SK-N-SH (cell line): ENCODE data around the gene REG3A. TPM values are rescaled to one million over a fixed set of nuclear protein-coding genes. Genes with fewer than 3 reads are reported as not detected.

Experiments
- CTCF ChIA-PET: fragments of 300-600, 350-600 bp; formaldehyde crosslinking; extraction: SDS; loops from one replicate; lab custom pipeline; 2021; lab: Yijun Ruan, JAX
- POLR2A ChIA-PET: fragments of 350-600 bp; sonication (Branson Sonifier 250); formaldehyde crosslinking; extraction: SDS; loops from one replicate; lab custom pipeline; 2020; ENCODE audit warnings: antibody characterized with exemption, inconsistent platforms; lab: Yijun Ruan, JAX
- DNase-seq: peaks from one replicate; pipeline ENCODE4 v3.0.0; 2012
- H2AFZ ChIP-seq: fragments of 200-600 bp; sonication (generic); 2 replicates; pipeline ENCODE4 v1.8.1; 2016; ENCODE audit warnings: antibody characterized with exemption, mild to moderate bottlenecking, low read depth
- H3F3A ChIP-seq: fragments of 200-600 bp; sonication (generic); replicated peaks from 2 replicates; pipeline ENCODE3; 2016; ENCODE audit warnings: antibody characterized with exemption, mild to moderate bottlenecking; ENCODE audit not compliant: insufficient read depth
- H3K27ac ChIP-seq, 2 experiments: fragments of 200-500 bp in 1 of 2; fragments of 200-600 bp in 1 of 2; sonication (Bioruptor generic) in 1 of 2; sonication (generic), shearing (Covaris generic) in 1 of 2; 2 replicates each; pipeline versions ENCODE4 v1.5.1 to v1.6.1; 2014 to 2016; ENCODE audit warnings: low read depth in 2 of 2, inconsistent platforms in 1 of 2, low read length in 1 of 2, mild to moderate bottlenecking in 1 of 2, mixed read lengths in 1 of 2
- H3K27me3 ChIP-seq: fragments of 200-600 bp; sonication (generic), shearing (Covaris generic); 2 replicates; pipeline ENCODE4 v1.6.1; 2016; ENCODE audit warnings: mixed run types; ENCODE audit not compliant: insufficient read depth
- H3K36me3 ChIP-seq, 2 experiments: fragments of 200-500 bp in 1 of 2; fragments of 200-600 bp in 1 of 2; sonication (Bioruptor generic) in 1 of 2; sonication (generic) in 1 of 2; replicated peaks in 1 of 2; 2 replicates each; pipeline versions ENCODE3 to v1.5.1; 2014 to 2016; ENCODE audit warnings: low read length in 1 of 2, mild to moderate bottlenecking in 1 of 2; ENCODE audit not compliant: insufficient read depth in 2 of 2, control insufficient read depth in 1 of 2
- H3K4me1 ChIP-seq, 2 experiments: fragments of 200-500 bp in 1 of 2; fragments of 200-600 bp in 1 of 2; sonication (Bioruptor generic) in 1 of 2; sonication (generic), shearing (Covaris generic) in 1 of 2; 2 replicates each; pipeline versions ENCODE4 v1.5.1 to v1.6.1; 2014 to 2016; ENCODE audit warnings: low read depth in 1 of 2, low read length in 1 of 2, mixed run types in 1 of 2; ENCODE audit not compliant: insufficient read depth in 2 of 2, control insufficient read depth in 1 of 2
- H3K4me2 ChIP-seq: fragments of 200-600 bp; sonication (generic), shearing (Covaris generic); 2 replicates; pipeline ENCODE4 v1.6.1; 2017; ENCODE audit warnings: mixed run types
- H3K4me3 ChIP-seq, 2 experiments: fragments of 200-500 bp in 1 of 2; fragments of 200-600 bp in 1 of 2; sonication (Bioruptor generic) in 1 of 2; sonication (generic), shearing (Covaris generic) in 1 of 2; 2 replicates each; pipeline versions ENCODE4 v1.5.1 to v1.8.1; 2014 to 2016; ENCODE audit warnings: low read depth in 2 of 2, inconsistent platforms in 1 of 2, low read length in 1 of 2, mild to moderate bottlenecking in 1 of 2, mixed read lengths in 1 of 2, moderate library complexity in 1 of 2
- H3K79me2 ChIP-seq: fragments of 200-600 bp; sonication (generic); 2 replicates; pipeline ENCODE4 v1.8.1; 2017; ENCODE audit warnings: mild to moderate bottlenecking; ENCODE audit not compliant: insufficient read depth
- H3K9ac ChIP-seq: fragments of 200-600 bp; sonication (generic); 2 replicates; pipeline ENCODE4 v1.6.1; 2017; ENCODE audit warnings: mixed run types
- H3K9me2 ChIP-seq: fragments of 200-600 bp; sonication (generic); 2 replicates; pipeline ENCODE4 v1.6.1; 2017; ENCODE audit warnings: mixed run types
- H3K9me3 ChIP-seq: fragments of 200-600 bp; sonication (generic); 2 replicates; pipeline ENCODE4 v1.6.1; 2017; ENCODE audit warnings: mixed run types, mild to moderate bottlenecking, moderate library complexity
- H4K20me1 ChIP-seq: fragments of 200-600 bp; sonication (generic); 2 replicates; pipeline ENCODE4 v1.6.1; 2017; ENCODE audit warnings: mild to moderate bottlenecking, mixed run types; ENCODE audit not compliant: insufficient read depth
- ELF1 ChIP-seq: IDR thresholded peaks from 2 replicates; pipeline ENCODE4 v1.4.0; 2012
- EP300 ChIP-seq, 2 experiments: IDR thresholded peaks; 2 replicates each; pipeline versions ENCODE4 v1.4.0 to v1.6.1; 2012; ENCODE audit warnings: borderline replicate concordance in 1 of 2, low read depth in 1 of 2, low read length in 1 of 2
- FOSL2 ChIP-seq: IDR thresholded peaks from 2 replicates; pipeline ENCODE4 v1.4.0; 2012; ENCODE audit warnings: low read depth, mild to moderate bottlenecking, moderate library complexity, borderline replicate concordance
- FOXJ3 ChIP-seq: sonication (generic); formaldehyde crosslinking; IDR thresholded peaks from 2 replicates; pipeline ENCODE4 v1.5.1; 2020; ENCODE audit warnings: mild to moderate bottlenecking, missing genetic modification reagents
- FOXM1 ChIP-seq: IDR thresholded peaks from 2 replicates; pipeline ENCODE4 v1.4.0; 2012; ENCODE audit warnings: low read depth, mild to moderate bottlenecking
- GATA2 ChIP-seq: sonication (generic); formaldehyde crosslinking; IDR thresholded peaks from 2 replicates; pipeline ENCODE4 v1.5.0; 2020; ENCODE audit warnings: mild to moderate bottlenecking, missing genetic modification reagents
- IRF3 ChIP-seq: fragments of 150-350 bp; IDR thresholded peaks from 2 replicates; pipeline ENCODE4 v1.6.1; 2016; ENCODE audit warnings: mild to moderate bottlenecking, low read depth, low read length
- JUND ChIP-seq: IDR thresholded peaks from 2 replicates; pipeline ENCODE4 v1.4.0; 2012
- MEF2A ChIP-seq: IDR thresholded peaks from 2 replicates; pipeline ENCODE4 v1.4.0; 2012; ENCODE audit warnings: low read depth, borderline replicate concordance
- MXI1 ChIP-seq: IDR thresholded peaks from 2 replicates; pipeline ENCODE4 v1.6.1; 2012; ENCODE audit warnings: mild to moderate bottlenecking, low read depth, low read length, improper control_type of control experiment
- NFIC ChIP-seq: IDR thresholded peaks from 2 replicates; pipeline ENCODE4 v1.4.0; 2012; ENCODE audit warnings: borderline replicate concordance
- POLR2AphosphoS5 ChIP-seq: IDR thresholded peaks from 2 replicates; pipeline ENCODE4 v1.6.1; 2012; ENCODE audit warnings: low read depth, low read length
- RFX5 ChIP-seq: IDR thresholded peaks from 2 replicates; pipeline ENCODE4 v1.6.1; 2012; ENCODE audit warnings: mild to moderate bottlenecking, improper control_type of control experiment, low read length
- SIN3A ChIP-seq: IDR thresholded peaks from 2 replicates; pipeline ENCODE4 v1.6.1; 2012; ENCODE audit warnings: low read depth, mild to moderate bottlenecking, low read length, moderate library complexity, borderline replicate concordance
- TAF1 ChIP-seq: IDR thresholded peaks from 2 replicates; pipeline ENCODE4 v1.6.1; 2012; ENCODE audit warnings: low read depth, mild to moderate bottlenecking, low read length, moderate library complexity, borderline replicate concordance
- TCF12 ChIP-seq: IDR thresholded peaks from 2 replicates; pipeline ENCODE4 v1.4.0; 2012
- TEAD4 ChIP-seq: IDR thresholded peaks from 2 replicates; pipeline ENCODE4 v1.4.0; 2012; ENCODE audit warnings: mild to moderate bottlenecking, borderline replicate concordance; ENCODE audit not compliant: insufficient read depth
- USF1 ChIP-seq: IDR thresholded peaks from 2 replicates; pipeline ENCODE4 v1.4.0; 2012; ENCODE audit warnings: low read depth, borderline replicate concordance
- USF2 ChIP-seq: fragments of 150-350 bp; IDR thresholded peaks from 2 replicates; pipeline ENCODE4 v1.6.1; 2017; ENCODE audit warnings: antibody characterized with exemption, low read length, low read depth, borderline replicate concordance
- WGBS: methylation state at CpG from one replicate; pipeline ENCODE4 v1.1.6; 2017; ENCODE audit warnings: low lambda C conversion rate; 5-methylcytosine and 5-hydroxymethylcytosine counted together
- polyA plus RNA-seq, 3 experiments: library from polyadenylated mRNA; depleted of rRNA; stranded (reverse); fragments of >200 nt; gene quantifications; 2 replicates each; pipeline ENCODE4 v1.2.3, GENCODE V29; 2012
- TF ChIP-seq, protein P1 (sequence below): IDR thresholded peaks from 2 replicates; pipeline ENCODE4; 2012
- TF ChIP-seq, protein P2 (sequence below): IDR thresholded peaks from 2 replicates; pipeline ENCODE4 v1.4.0; 2012; ENCODE audit warnings: low read depth, borderline replicate concordance

Gene REG3A
- polyA plus RNA-seq, 1 of the 3 experiments (the other 2 are of a cell fraction): not detected

- TF ChIP-seq USF2: no peak
- no peak for TF ChIP-seq TCF12
- TF ChIP-seq FOXM1: no peak
Observed at GRCh38 chr2:79178076-79178674, 18.6 kb upstream of the REG3A start (continued).

DNA sequence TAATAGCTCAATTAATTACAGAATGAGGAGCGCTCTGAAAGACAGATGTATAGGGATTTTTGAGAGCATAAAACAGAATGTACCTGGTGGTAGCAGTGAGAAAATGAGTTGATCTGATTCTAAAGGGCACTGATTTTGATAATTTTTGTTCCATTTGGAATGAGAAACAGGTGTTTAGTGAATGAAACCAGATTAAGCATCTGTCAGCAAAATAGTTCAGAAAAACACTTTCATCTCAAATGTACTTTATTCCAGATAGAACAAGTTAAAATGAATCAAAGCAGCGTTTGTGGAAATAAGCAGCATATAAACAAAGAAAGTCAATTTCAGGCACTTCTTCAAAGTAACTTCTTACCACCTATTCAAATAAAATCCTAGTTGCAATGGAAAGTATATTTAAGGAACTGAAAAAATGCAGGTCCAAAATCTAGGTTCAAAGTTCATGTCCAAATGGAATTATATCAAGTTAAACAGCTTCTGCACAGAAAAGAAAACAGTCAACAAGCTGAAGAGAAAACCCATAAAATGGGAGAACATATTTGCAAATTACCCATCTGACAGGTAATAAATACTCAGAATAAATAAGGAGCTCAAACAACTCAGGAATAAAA, 11.9 kb upstream of the REG3A start:
- ChIA-PET CTCF (no interaction called here), POLR2A (no interaction called here)
- no peak overlapping the region for H3K27ac ChIP-seq
- H3K79me2 ChIP-seq: no peaks in the 10 kb centered on the region
- H3K9me2 ChIP-seq: no peaks in the 10 kb centered on the region
- H3K4me1 ChIP-seq: no peaks in the 10 kb centered on the region
- H3K4me3 ChIP-seq: no peak overlapping the region
- H4K20me1 ChIP-seq: no peaks in the 10 kb centered on the region
- no peak for DNase-seq
- H3K36me3 ChIP-seq: no peaks in the 10 kb centered on the region
- H3F3A ChIP-seq: no peaks in the 10 kb centered on the region
- H3K27me3 ChIP-seq: no peaks in the 10 kb centered on the region
- no peak overlapping the region for H2AFZ ChIP-seq
- no peak for TF ChIP-seq USF1
- TF ChIP-seq, protein P1, sequence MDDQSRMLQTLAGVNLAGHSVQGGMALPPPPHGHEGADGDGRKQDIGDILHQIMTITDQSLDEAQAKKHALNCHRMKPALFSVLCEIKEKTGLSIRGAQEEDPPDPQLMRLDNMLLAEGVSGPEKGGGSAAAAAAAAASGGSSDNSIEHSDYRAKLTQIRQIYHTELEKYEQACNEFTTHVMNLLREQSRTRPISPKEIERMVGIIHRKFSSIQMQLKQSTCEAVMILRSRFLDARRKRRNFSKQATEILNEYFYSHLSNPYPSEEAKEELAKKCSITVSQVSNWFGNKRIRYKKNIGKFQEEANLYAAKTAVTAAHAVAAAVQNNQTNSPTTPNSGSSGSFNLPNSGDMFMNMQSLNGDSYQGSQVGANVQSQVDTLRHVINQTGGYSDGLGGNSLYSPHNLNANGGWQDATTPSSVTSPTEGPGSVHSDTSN: no peak
- no peak for TF ChIP-seq TAF1
- no peak for TF ChIP-seq FOSL2
- TF ChIP-seq TCF12: no peak
- TF ChIP-seq GATA2 (CRISPR knock-in tag): no peak
- TF ChIP-seq EP300 (IDR thresholded peaks at IDR 0.05; ENCODE audit: borderline replicate concordance in 1 of 2, low read depth in 1 of 2, low read length in 1 of 2): no peak
- no peak for TF ChIP-seq NFIC
- TF ChIP-seq RFX5: no peak
- no peak for TF ChIP-seq MEF2A
- no peak overlapping the region for H3K4me2 ChIP-seq
- WGBS: 33% methylated on average over 2 of the region's 2 CpGs
- no peak overlapping the region for H3K9ac ChIP-seq
- H3K9me3 ChIP-seq: no peaks in the 10 kb centered on the region

- Histone ChIP-seq H3K9ac (no peak overlapping the region), H4K20me1 (no peaks in the 10 kb centered on the region), H3K9me2 (no peaks in the 10 kb centered on the region), H3K4me3 (no peak overlapping the region), H3K4me1 (no peaks in the 10 kb centered on the region; a peak in 1 of 4 replicates), H3K36me3 (no peaks in the 10 kb centered on the region), H3K27me3 (no peaks in the 10 kb centered on the region), H2AFZ (no peak overlapping the region), H3K27ac (no peak overlapping the region), H3F3A (no peaks in the 10 kb centered on the region), H3K9me3 (no peaks in the 10 kb centered on the region), H3K4me2 (no peak overlapping the region), H3K79me2 (no peaks in the 10 kb centered on the region)
- 82% methylated on average over 1 of the region's 1 CpG for WGBS
- ChIA-PET POLR2A (no interaction called here), CTCF (no interaction called here)
- no peak for DNase-seq
- TF ChIP-seq POLR2AphosphoS5 (no peak), JUND (no peak), IRF3 (no peak), FOSL2 (no peak), RFX5 (no peak), ELF1 (no peak), EP300 (IDR thresholded peaks at IDR 0.05; ENCODE audit: borderline replicate concordance in 1 of 2, low read depth in 1 of 2, low read length in 1 of 2) (no peak), TCF12 (no peak), GATA2 (CRISPR knock-in tag) (no peak), FOXJ3 (no peak), FOXM1 (no peak), TEAD4 (no peak), SIN3A (no peak), MXI1 (no peak)
- TF ChIP-seq, protein P2, sequence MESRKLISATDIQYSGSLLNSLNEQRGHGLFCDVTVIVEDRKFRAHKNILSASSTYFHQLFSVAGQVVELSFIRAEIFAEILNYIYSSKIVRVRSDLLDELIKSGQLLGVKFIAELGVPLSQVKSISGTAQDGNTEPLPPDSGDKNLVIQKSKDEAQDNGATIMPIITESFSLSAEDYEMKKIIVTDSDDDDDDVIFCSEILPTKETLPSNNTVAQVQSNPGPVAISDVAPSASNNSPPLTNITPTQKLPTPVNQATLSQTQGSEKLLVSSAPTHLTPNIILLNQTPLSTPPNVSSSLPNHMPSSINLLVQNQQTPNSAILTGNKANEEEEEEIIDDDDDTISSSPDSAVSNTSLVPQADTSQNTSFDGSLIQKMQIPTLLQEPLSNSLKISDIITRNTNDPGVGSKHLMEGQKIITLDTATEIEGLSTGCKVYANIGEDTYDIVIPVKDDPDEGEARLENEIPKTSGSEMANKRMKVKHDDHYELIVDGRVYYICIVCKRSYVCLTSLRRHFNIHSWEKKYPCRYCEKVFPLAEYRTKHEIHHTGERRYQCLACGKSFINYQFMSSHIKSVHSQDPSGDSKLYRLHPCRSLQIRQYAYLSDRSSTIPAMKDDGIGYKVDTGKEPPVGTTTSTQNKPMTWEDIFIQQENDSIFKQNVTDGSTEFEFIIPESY: no peak
Observed at GRCh38 chr2:79162801-79163200, 3.2 kb upstream of the REG3A start.
